PC-3 (cell line): Measurements from ENCODE around the gene HAUS1.

Experiments
- CTCF ChIP-seq: fragments of 300-600 bp; sonication (generic); conservative IDR thresholded peaks from 2 replicates; pipeline ENCODE4 v1.5.1; 2017; ENCODE audit warnings: antibody characterized with exemption, low read depth, mild to moderate bottlenecking, low read length
- EZH2 ChIP-seq: fragments of 300-600 bp; sonication (generic); IDR thresholded peaks from one replicate; pipeline ENCODE4 v1.6.1; 2017; ENCODE audit warnings: antibody characterized with exemption, mild to moderate bottlenecking, low read length; ENCODE audit not compliant: unreplicated experiment
- EZH2phosphoT487 ChIP-seq: fragments of 300-600 bp; sonication (generic); IDR thresholded peaks from 2 replicates; pipeline ENCODE4 v1.6.1; 2018; ENCODE audit warnings: mild to moderate bottlenecking, antibody characterized with exemption, low read length, borderline replicate concordance

GRCh38 chr18:46071653-46072375 is 32.4 kb upstream of the HAUS1 start, which contains the start of gene PSTPIP2:
- no peak for TF ChIP-seq EZH2phosphoT487
- no peak for TF ChIP-seq CTCF
- no peak for TF ChIP-seq EZH2
